Measurements from ENCODE around the gene XG.
"Not testable (repeated sequence)": the region's sequence is repeated elsewhere in the genome, so short reads cannot be mapped to it uniquely, and the experiment has no call there.

Gene XG

DNA sequence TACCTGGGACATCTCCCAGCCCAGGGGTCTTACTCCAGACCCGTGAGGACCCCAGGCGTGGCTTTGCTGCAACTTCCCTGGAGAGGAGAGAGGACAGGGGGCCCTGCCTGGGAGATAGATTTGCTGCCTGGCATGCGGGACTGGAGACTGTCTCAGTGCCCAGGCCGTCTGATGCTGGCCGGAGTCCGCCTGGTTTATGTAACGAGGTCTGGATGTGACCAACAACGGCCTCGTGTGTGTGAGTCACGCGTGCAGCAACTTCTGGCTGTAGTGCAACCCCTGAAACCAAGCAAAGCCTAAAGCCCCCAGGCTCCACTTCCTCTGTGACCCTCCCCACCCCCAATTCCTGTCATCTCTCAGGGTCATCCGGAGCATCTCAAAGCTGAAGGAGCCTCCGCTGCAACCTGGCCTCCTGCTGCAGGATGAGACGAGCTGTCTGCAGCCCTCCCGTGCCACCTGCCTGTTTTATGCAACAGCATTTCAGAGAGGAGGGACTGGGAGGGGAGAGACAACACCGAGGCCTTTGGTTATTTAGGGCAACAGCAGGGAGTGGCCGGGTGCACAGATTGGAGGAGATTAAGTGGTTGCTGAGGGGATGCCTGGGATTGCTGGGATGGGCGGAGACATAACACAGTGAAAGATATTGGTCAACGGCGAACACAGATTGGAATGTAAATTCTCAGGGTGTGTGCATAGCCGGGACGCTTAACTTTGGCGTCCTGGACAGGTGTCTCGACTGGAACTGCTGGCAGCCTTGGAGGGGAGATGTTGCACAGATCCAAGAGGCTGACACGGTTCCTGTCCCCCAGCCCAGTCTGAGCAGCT, 16.0 kb downstream of the XG start:
- TF ChIP-seq, protein P1, sequence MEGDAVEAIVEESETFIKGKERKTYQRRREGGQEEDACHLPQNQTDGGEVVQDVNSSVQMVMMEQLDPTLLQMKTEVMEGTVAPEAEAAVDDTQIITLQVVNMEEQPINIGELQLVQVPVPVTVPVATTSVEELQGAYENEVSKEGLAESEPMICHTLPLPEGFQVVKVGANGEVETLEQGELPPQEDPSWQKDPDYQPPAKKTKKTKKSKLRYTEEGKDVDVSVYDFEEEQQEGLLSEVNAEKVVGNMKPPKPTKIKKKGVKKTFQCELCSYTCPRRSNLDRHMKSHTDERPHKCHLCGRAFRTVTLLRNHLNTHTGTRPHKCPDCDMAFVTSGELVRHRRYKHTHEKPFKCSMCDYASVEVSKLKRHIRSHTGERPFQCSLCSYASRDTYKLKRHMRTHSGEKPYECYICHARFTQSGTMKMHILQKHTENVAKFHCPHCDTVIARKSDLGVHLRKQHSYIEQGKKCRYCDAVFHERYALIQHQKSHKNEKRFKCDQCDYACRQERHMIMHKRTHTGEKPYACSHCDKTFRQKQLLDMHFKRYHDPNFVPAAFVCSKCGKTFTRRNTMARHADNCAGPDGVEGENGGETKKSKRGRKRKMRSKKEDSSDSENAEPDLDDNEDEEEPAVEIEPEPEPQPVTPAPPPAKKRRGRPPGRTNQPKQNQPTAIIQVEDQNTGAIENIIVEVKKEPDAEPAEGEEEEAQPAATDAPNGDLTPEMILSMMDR (IDR thresholded peaks at IDR 0.05; ENCODE audit: borderline replicate concordance, control extremely low read depth, extremely low read depth, insufficient read depth, missing control alignments): no peak
- no peak for DNase-seq (ENCODE audit: low spot score)
- in situ Hi-C loops (cut with MboI; ENCODE audit: low sequenced_read_pairs, unreplicated experiment): no loop called here

DNA sequence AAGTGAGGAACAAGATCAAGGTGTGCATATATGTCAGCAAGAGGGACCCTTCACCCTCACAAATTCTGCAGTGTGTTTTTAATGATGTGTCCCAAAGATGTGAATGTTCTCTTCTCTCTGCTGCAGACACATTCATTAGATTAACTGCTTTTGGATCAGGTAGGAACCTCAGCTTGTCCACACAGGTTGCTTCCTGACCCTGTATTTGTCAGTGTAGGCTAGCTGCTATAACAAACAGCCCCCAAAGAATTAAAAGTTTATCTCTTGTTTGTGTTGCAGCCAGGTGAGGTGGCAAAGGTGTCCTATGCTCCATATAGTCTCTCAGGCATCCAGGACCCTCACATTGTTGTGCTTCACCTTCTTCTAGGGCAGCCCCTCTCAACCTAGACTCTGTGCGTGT, 17.8 kb downstream of the XG start:
- in situ Hi-C loops (cut with MboI; ENCODE audit: low sequenced_read_pairs, unreplicated experiment): no loop called here
- TF ChIP-seq, protein P1 (IDR thresholded peaks at IDR 0.05; ENCODE audit: borderline replicate concordance, control extremely low read depth, extremely low read depth, insufficient read depth, missing control alignments): no peak
- no peak for DNase-seq (ENCODE audit: low spot score)

DNA sequence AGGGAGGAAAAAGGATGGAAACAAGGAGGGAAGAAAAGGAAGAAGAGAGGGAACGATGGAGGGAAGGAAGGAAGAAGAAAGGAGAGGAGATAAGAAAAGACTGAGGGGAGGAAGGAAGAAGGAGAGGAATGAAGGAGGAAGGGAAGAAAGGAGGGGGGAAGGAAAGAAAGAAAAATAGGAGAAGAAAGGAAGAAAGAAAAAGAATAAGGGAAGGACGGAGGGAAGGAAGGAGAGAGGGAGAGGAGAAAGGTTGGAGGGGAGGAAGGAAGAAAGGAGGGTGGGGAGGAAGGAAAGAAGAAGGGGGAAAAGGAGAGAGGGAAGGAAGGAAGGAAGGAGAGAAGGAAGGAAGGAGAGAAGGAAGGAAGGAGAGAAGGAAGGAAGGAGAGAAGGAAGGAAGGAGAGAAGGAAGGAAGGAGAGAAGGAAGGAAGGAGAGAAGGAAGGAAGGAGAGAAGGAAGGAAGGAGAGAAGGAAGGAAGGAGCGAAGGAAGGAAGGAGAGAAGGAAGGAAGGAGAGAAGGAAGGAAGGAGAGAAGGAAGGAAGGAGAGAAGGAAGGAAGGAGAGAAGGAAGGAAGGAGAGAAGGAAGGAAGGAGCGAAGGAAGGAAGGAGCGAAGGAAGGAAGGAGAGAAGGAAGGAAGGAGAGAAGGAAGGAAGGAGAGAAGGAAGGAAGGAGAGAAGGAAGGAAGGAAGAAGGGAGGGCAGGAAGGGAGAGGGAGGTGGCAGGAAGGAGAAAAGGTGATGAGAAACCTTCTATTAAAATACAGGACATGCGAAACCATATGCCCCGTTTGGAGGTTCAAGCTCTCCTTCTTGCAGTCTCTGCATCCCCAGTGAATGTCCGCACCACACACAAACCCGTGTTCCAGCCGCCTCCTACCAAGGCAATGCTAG, 21.6 kb downstream of the XG start:
- in situ Hi-C loops (cut with MboI; ENCODE audit: low sequenced_read_pairs, unreplicated experiment); DNase-seq (ENCODE audit: low spot score): not testable (repeated sequence)

DNA sequence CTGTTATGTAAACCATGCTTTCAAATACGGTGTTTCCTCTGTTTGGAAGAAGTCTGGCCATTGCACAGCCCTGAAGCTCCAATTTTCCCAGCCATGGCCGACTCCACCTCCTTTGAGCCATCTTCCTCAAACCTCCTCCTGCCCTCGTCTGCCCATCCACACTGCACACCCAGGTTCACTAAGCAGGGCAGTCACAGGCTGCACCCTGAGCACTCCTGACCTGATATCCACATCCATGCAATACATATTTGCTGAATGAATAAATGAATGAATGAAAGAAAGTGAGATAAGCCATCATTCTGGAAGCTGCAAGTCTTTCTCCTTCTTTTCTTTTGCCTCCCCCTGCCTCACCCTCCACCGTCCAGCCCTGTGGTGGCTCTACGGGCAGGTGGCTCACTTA, 22.2 kb downstream of the XG start:
- DNase-seq (ENCODE audit: low spot score): no peak
- TF ChIP-seq, protein P1 (IDR thresholded peaks at IDR 0.05; ENCODE audit: borderline replicate concordance, control extremely low read depth, extremely low read depth, insufficient read depth, missing control alignments): no peak
- in situ Hi-C loops (cut with MboI; ENCODE audit: low sequenced_read_pairs, unreplicated experiment): no loop called here

DNA sequence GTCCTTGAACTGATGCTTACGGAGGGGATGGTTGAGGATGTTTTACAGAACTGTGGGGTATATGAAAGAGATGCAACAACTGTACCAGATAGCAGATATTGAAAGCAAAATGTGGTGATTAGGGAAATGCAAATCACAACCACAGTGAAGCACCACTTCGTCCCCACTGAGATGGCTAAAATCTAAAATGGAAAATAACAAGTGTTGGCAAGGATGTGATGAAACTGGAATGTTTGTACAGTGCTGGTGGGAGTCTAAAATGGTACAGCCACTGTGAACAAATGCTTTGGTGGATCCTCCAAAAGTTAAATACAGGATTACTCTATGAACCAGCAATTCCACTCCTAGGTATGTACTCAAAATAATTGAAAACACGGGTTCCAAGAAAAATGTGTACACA, 22.9 kb downstream of the XG start:
- TF ChIP-seq, protein P1 (IDR thresholded peaks at IDR 0.05; ENCODE audit: borderline replicate concordance, control extremely low read depth, extremely low read depth, insufficient read depth, missing control alignments): no peak
- in situ Hi-C loops (cut with MboI; ENCODE audit: low sequenced_read_pairs, unreplicated experiment): no loop called here
- no peak for DNase-seq (ENCODE audit: low spot score)

DNA sequence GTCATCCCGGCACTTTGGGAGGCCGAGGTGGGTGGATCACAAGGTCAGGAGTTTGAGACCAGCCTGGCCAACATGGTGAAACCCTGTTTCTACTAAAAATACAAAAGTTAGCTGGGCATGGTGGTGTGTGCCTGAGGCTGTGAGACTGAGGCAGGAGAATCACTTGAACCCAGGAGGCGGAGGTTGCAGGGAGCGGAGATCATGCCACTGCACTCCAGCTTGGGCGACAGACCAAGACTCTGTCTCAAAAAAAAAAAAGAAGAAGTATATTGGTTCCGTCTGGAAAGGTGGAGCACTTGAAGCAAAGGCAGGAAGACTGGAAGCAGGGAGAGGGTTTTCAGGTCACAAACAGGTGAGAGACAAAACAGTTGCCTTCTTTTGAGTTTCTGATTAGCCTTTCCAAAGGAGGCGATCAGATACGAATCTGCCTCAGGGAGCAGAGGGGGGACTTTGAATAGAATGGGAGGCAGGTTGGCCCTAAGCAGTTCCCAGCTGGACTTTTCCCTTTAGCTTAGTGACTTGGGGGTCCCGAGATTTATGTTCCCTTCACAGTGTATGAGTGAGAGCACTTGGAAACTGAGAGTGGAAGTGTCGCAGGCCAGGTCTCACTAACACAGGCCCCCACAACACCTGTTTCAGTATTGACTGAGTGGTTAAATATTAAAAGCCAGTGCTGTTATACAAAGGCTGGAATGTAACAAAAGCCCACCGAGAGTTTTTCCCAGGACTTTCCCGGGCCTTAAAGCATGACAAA, 28.8 kb downstream of the XG start:
- in situ Hi-C loops (cut with MboI; ENCODE audit: low sequenced_read_pairs, unreplicated experiment); DNase-seq (ENCODE audit: low spot score): not testable (repeated sequence)

DNA sequence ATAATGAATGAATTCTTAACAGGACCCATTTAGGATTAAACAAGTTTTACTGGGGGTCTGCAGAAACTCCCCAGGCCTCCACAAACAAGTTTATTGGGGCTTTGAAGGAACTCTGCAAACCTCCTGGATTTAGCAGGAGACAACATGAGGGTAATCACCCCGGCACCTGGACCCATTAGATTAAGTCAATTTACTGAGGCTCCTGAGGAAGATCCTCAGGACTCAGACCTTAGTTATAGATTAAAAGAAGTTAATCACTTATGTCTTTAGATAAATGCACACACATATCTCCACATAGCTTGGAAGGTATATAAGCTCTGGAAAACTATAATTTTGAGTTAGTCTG, 29.4 kb downstream of the XG start:
- DNase-seq (ENCODE audit: low spot score): no peak
- in situ Hi-C loops (cut with MboI; ENCODE audit: low sequenced_read_pairs, unreplicated experiment): no loop called here
- TF ChIP-seq, protein P1 (IDR thresholded peaks at IDR 0.05; ENCODE audit: borderline replicate concordance, control extremely low read depth, extremely low read depth, insufficient read depth, missing control alignments): no peak
